Gastroesophageal sphincter (tissue), 4 donors: ENCODE measurements around the gene SYNGR4. TPM values are rescaled to one million over a fixed set of nuclear protein-coding genes. Genes with fewer than 3 reads are reported as not detected.

Experiments used
- ATAC-seq: fragments of 150-250 bp; one replicate; pipeline ENCODE4 v1.9.1; 2016; ENCODE audit warnings: mild to moderate bottlenecking, moderate library complexity
- H3K27ac ChIP-seq, 4 donors: fragments of 200-600 bp; sonication (generic) in 3 of 4; 1 replicate in 3 of 4; 2 replicates in 1 of 4; pipeline ENCODE4 v1.5.1; 2016 to 2019
- H3K27me3 ChIP-seq: fragments of 200-600 bp; sonication (generic); one replicate; pipeline ENCODE4 v1.5.1; 2019
- H3K36me3 ChIP-seq, 2 donors: fragments of 200-600 bp; sonication (generic); one replicate each; pipeline ENCODE4 v1.5.1; 2019; ENCODE audit warnings: control low read depth in 1 of 2
- H3K4me1 ChIP-seq, 3 donors: fragments of 200-600 bp; sonication (generic); 1 replicate in 2 of 3; 2 replicates in 1 of 3; pipeline ENCODE4 v1.5.1; 2016 to 2019; ENCODE audit warnings: control low read depth in 2 of 3
- H3K4me3 ChIP-seq, 2 donors: fragments of 200-600 bp; sonication (generic); one replicate each; pipeline ENCODE4 v1.5.1; 2019; ENCODE audit warnings: mild to moderate bottlenecking in 1 of 2, moderate library complexity in 1 of 2
- H3K9me3 ChIP-seq, 3 donors: fragments of 200-600 bp; sonication (generic); one replicate each; pipeline ENCODE4 v1.5.1; 2017 to 2019; ENCODE audit warnings: control low read depth in 2 of 3
- CTCF ChIP-seq, 4 experiments: fragments of 200-600 bp in 2 of 4; fragments of 450-650 bp in 2 of 4; sonication (generic) in 1 of 4; IDR thresholded peaks; one replicate each; pipeline ENCODE4 v1.5.1; 2017 to 2019; ENCODE audit warnings: antibody characterized with exemption in 4 of 4, mild to moderate bottlenecking in 2 of 4, moderate library complexity in 2 of 4
- EP300 ChIP-seq: sonication (generic); formaldehyde crosslinking; IDR thresholded peaks from one replicate; pipeline ENCODE4 v1.6.1; 2017; ENCODE audit warnings: antibody characterized with exemption, mild to moderate bottlenecking
- POLR2A ChIP-seq, 2 donors: fragments of 450-650 bp; IDR thresholded peaks; one replicate each; pipeline ENCODE4 v1.6.1; 2017; ENCODE audit warnings: antibody characterized with exemption in 2 of 2, mild to moderate bottlenecking in 2 of 2, moderate library complexity in 1 of 2
- POLR2AphosphoS5 ChIP-seq: sonication (generic); formaldehyde crosslinking; IDR thresholded peaks from one replicate; pipeline ENCODE4 v1.6.1; 2017; ENCODE audit warnings: antibody characterized with exemption
- WGBS, 2 donors: methylation state at CpG; one replicate each; pipeline ENCODE4 v1.1.5; 2018; ENCODE audit warnings: low coverage in 1 of 2; 5-methylcytosine and 5-hydroxymethylcytosine counted together
- total RNA-seq, 4 donors: library from RNA; depleted of rRNA; stranded (reverse); fragments of >200 nt; gene quantifications; one replicate each; pipeline ENCODE4 v1.1.0, GENCODE V29; 2016

SYNGR4 gene
- total RNA-seq, 4 donors from 2014 or later, result not detected

GRCh38 chr19:48359123-48359522, 5.0 kb upstream of the SYNGR4 start:
- Histone ChIP-seq H3K27me3 (no peaks in the 10 kb centered on the region), H3K27ac (no peak overlapping the region), H3K4me1 (peaks cover 0 to 13% (median 0%) of the 10 kb centered on the region in 3 donors), H3K36me3 (peaks cover 0 to 28% of the 10 kb centered on the region in 2 donors), H3K9me3 (no peaks in the 10 kb centered on the region), H3K4me3 (no peak overlapping the region)
- TF ChIP-seq CTCF (IDR thresholded peaks at IDR 0.05) (no peak), POLR2A (IDR thresholded peaks at IDR 0.05) (no peak), EP300 (no peak), POLR2AphosphoS5 (no peak)
- no peak for ATAC-seq
- WGBS, 2 donors, result 91 to 100% methylated on average over 3 of the region's 5 CpGs

GRCh38 chr19:48361912-48362311, 2.3 kb upstream of the SYNGR4 start:
- H3K36me3 ChIP-seq, result peaks cover 0 to 18% of the 10 kb centered on the region in 2 donors
- TF ChIP-seq CTCF (IDR thresholded peaks at IDR 0.05) (no peak), POLR2A (IDR thresholded peaks at IDR 0.05) (no peak)
- no peak overlapping the region for H3K27ac ChIP-seq
- no peaks in the 10 kb centered on the region for H3K27me3 ChIP-seq
- no peak overlapping the region for H3K4me3 ChIP-seq
- WGBS, 2 donors, result 90 to 95% methylated on average over 3 of the region's 3 CpGs
- H3K9me3 ChIP-seq, result no peaks in the 10 kb centered on the region
- no peak for ATAC-seq
- peaks cover 0 to 19% (median 5%) of the 10 kb centered on the region in 3 donors for H3K4me1 ChIP-seq

- Histone ChIP-seq H3K36me3 (peaks cover 0 to 18% of the 10 kb centered on the region in 2 donors), H3K27me3 (no peaks in the 10 kb centered on the region), H3K27ac (peak overlapping the region; percentile 91 to 96 (median 96)), H3K4me3 (peak overlapping the region; percentile 56 to 72), H3K9me3 (no peaks in the 10 kb centered on the region), H3K4me1 (peaks cover 0 to 19% (median 5%) of the 10 kb centered on the region in 3 donors)
- peak; percentile 85 for ATAC-seq
- TF ChIP-seq EP300, result no peak
- peak in 1 of 2 donors; percentile 32 for TF ChIP-seq POLR2A (IDR thresholded peaks at IDR 0.05)
- peak in 2 of 4 experiments; percentile 1 to 14 for TF ChIP-seq CTCF (IDR thresholded peaks at IDR 0.05)
- WGBS, 2 donors, result 29 to 88% methylated on average over 1 to 2 of the region's 26 CpGs
These were observed 1.3 kb upstream of the SYNGR4 start for GRCh38 chr19:48362716-48363499.

- Histone ChIP-seq H3K4me1 (peaks cover 0 to 19% (median 5%) of the 10 kb centered on the region in 3 donors), H3K9me3 (no peaks in the 10 kb centered on the region), H3K27me3 (no peaks in the 10 kb centered on the region), H3K36me3 (peaks cover 0 to 16% of the 10 kb centered on the region in 2 donors), H3K4me3 (peak overlapping the region; percentile 56 to 72), H3K27ac (peak overlapping the region; percentile 91 to 96 (median 96))
- TF ChIP-seq POLR2AphosphoS5, result no peak
- TF ChIP-seq EP300, result no peak
- no peak for TF ChIP-seq POLR2A (IDR thresholded peaks at IDR 0.05)
- no peak for TF ChIP-seq CTCF (IDR thresholded peaks at IDR 0.05)
- ATAC-seq, result peak; percentile 3
- 0% methylated on average over 7 of the region's 10 CpGs; no CpG with 5 or more reads in 1 of the 2 donors for WGBS, 2 donors
These were observed 712 bp upstream of the SYNGR4 start for GRCh38 chr19:48363500-48363809.
